Naive thymus-derived CD4-positive, alpha-beta T cell (primary cell): Measurements from ENCODE around the gene OR4M1. TPM values are rescaled to one million over a fixed set of nuclear protein-coding genes. Genes with fewer than 3 reads are reported as not detected.
"Not testable (repeated sequence)": the region's sequence is repeated elsewhere in the genome, so short reads cannot be mapped to it uniquely, and the experiment has no call there.

Experiments used
- ATAC-seq: fragments of 150-1000 bp; cut with Tn5 transposase; 2 replicates; pipeline ENCODE4 v1.10.0; 2021; ENCODE audit warnings: mild to moderate bottlenecking, moderate library complexity
- CTCF ChIA-PET: fragments of 350-600 bp; sonication (Branson Sonifier 250); formaldehyde crosslinking; loops from one replicate; lab custom pipeline; 2021; ENCODE audit warnings: antibody characterized with exemption; lab: Charles Lee
- POLR2A ChIA-PET: fragments of 350-600 bp; sonication (Branson Sonifier 250); formaldehyde crosslinking; loops from one replicate; lab custom pipeline; 2021; ENCODE audit warnings: antibody characterized with exemption, inconsistent platforms; lab: Charles Lee
- DNase-seq, 9 donors: peaks; one replicate each; pipeline versions ENCODE4 v3.0.0 to v3.0.0-alpha.2; 2020 to 2022; ENCODE audit warnings: mixed read lengths in 1 of 9
- H3K27ac ChIP-seq: one replicate; pipeline ENCODE4 v1.7.0; 2013; ENCODE audit warnings: mild to moderate bottlenecking, low read depth, low read length, moderate library complexity
- H3K27me3 ChIP-seq, 2 donors: one replicate each; pipeline ENCODE4 v1.7.0; 2013; ENCODE audit warnings: low read length in 2 of 2, mild to moderate bottlenecking in 2 of 2, moderate library complexity in 2 of 2; ENCODE audit not compliant: control insufficient read depth in 2 of 2, insufficient read depth in 2 of 2
- H3K36me3 ChIP-seq, 3 experiments: 1 replicate in 2 of 3; 2 replicates in 1 of 3; pipeline ENCODE4 v1.7.0; 2013; ENCODE audit warnings: low read length in 3 of 3, mild to moderate bottlenecking in 3 of 3, moderate library complexity in 1 of 3; ENCODE audit not compliant: insufficient read depth in 3 of 3, control insufficient read depth in 2 of 3
- H3K4me1 ChIP-seq, 2 donors: one replicate each; pipeline ENCODE4 v1.7.0; 2013; ENCODE audit warnings: low read length in 2 of 2, mild to moderate bottlenecking in 2 of 2, moderate library complexity in 1 of 2; ENCODE audit not compliant: control insufficient read depth in 2 of 2, insufficient read depth in 2 of 2
- H3K4me3 ChIP-seq: 2 replicates; pipeline ENCODE4 v1.7.0; 2013; ENCODE audit warnings: mild to moderate bottlenecking, low read length
- H3K9me3 ChIP-seq, 3 experiments: 1 replicate in 2 of 3; 2 replicates in 1 of 3; pipeline ENCODE4 v1.7.0; 2013; ENCODE audit warnings: low read length in 3 of 3; ENCODE audit not compliant: control insufficient read depth in 2 of 3
- H3K27ac Mint-ChIP-seq, 9 donors: one replicate each; pipeline ENCODE4 v1.8.0; 2020 to 2022; ENCODE audit warnings: mixed read lengths in 9 of 9, mild to moderate bottlenecking in 8 of 9, moderate library complexity in 5 of 9, inconsistent platforms in 2 of 9
- H3K27me3 Mint-ChIP-seq, 5 donors: one replicate each; pipeline ENCODE4 v1.8.0; 2021 to 2022; ENCODE audit warnings: mixed read lengths in 5 of 5, mild to moderate bottlenecking in 1 of 5
- H3K36me3 Mint-ChIP-seq, 5 donors: one replicate each; pipeline ENCODE4 v1.8.0; 2020 to 2022; ENCODE audit warnings: mixed read lengths in 5 of 5, mild to moderate bottlenecking in 3 of 5, inconsistent platforms in 1 of 5
- H3K4me1 Mint-ChIP-seq, 7 donors: one replicate each; pipeline ENCODE4 v1.8.0; 2020 to 2022; ENCODE audit warnings: mixed read lengths in 7 of 7, mild to moderate bottlenecking in 3 of 7, inconsistent platforms in 1 of 7
- H3K4me3 Mint-ChIP-seq, 10 donors: one replicate each; pipeline ENCODE4 v1.8.0; 2020 to 2022; ENCODE audit warnings: mild to moderate bottlenecking in 10 of 10, mixed read lengths in 10 of 10, moderate library complexity in 6 of 10, inconsistent platforms in 2 of 10
- H3K9me3 Mint-ChIP-seq, 11 donors: one replicate each; pipeline ENCODE4 v1.8.0; 2020 to 2022; ENCODE audit warnings: mixed read lengths in 11 of 11, mild to moderate bottlenecking in 4 of 11, inconsistent platforms in 1 of 11, moderate library complexity in 1 of 11
- intact Hi-C, 2 donors: fragments of 100-400 bp; cut with micrococcal nuclease; formaldehyde crosslinking; loops; one replicate each; pipeline ENCODE4 v1.15.1; 2023
- polyA plus RNA-seq, 2 donors: library from polyadenylated mRNA; unstranded; fragments of 300-500 nt; fragmentation: Illumina TruSeq; gene quantifications; one replicate each; pipeline ENCODE4 v1.2.3, GENCODE V29; 2021
- total RNA-seq, 6 experiments: library from RNA in 5 of 6; stranded (reverse) in 5 of 6; gene quantifications; 1 replicate in 5 of 6; 2 replicates in 1 of 6; pipeline ENCODE4 v1.2.3 and lab custom pipeline; 2021 to 2026

OR4M1 gene
- total and polyA plus RNA-seq, 7 experiments from 2014 or later: not detected

DNA sequence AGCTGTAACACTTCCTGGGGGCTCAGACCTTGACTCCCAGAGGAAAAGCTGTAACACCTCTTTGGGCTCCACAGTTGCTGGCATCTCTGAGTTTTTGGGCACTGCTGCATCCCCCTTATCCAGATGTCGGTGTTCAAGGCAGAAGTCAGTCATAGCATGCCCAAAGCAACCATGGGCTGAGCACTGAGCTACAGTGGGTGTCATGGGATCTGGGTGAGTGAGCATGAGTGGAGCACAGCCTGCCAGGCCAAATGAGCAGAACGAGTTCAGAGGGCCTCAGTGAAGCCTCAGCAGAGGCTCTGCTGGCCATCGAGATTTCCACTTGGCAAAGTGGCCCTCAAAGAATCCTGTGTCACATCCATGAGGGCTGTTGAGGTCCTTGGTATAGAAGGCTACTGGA, 1.8 kb upstream of the OR4M1 start:
- H3K4me1 Mint-ChIP-seq, POLR2A ChIA-PET, DNase-seq, CTCF ChIA-PET, H3K27ac Mint-ChIP-seq, intact Hi-C loops, ATAC-seq, H3K9me3 ChIP-seq, H3K36me3 Mint-ChIP-seq, H3K36me3 ChIP-seq, H3K4me3 Mint-ChIP-seq, H3K27me3 ChIP-seq, H3K4me3 ChIP-seq, H3K27ac ChIP-seq, H3K4me1 ChIP-seq: not testable (repeated sequence)
- H3K27me3 Mint-ChIP-seq: peaks cover 0 to 21% (median 9%) of the 10 kb centered on the region in 5 donors
- peaks cover 4 to 27% (median 8%) of the 10 kb centered on the region in 11 donors for H3K9me3 Mint-ChIP-seq

DNA sequence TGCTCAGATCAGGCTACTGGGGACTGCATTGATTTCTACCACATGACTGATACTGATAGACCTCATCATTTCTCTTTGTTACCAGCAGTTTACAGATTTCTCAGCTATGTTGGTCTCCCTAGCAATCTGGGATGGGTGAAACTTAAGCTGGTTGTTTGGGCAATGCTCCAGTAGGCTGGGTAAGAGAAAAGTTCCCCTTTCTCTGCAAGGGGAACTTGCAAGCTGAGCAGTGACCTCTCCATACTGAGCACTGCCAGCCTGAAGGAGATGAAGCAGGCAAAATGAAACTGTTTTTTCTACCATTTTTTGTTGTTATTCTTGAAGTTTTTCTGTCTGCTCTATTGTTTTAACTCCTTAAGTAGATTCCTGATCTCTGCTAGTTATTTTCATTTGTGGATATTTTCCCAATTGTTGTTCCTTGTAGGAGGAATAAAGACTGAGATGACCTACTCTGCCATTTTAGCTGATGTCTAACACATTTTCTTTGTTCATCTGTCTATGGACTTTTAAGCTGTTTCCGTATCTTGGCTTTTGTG, 1.3 kb upstream of the OR4M1 start:
- ChIA-PET CTCF (no interaction called here), POLR2A (no interaction called here)
- H3K4me3 ChIP-seq: no peak overlapping the region
- peaks cover 0 to 3% (median 0%) of the 10 kb centered on the region in 5 donors for H3K36me3 Mint-ChIP-seq
- H3K4me1 ChIP-seq: no peaks in the 10 kb centered on the region
- intact Hi-C loops: no loop called here
- peaks cover 0 to 8% (median 0%) of the 10 kb centered on the region in 3 experiments for H3K9me3 ChIP-seq
- H3K27ac ChIP-seq: no peak overlapping the region
- H3K9me3 Mint-ChIP-seq: peaks cover 4 to 27% (median 8%) of the 10 kb centered on the region in 11 donors
- H3K27me3 ChIP-seq: no peaks in the 10 kb centered on the region
- peaks cover 0 to 21% (median 11%) of the 10 kb centered on the region in 5 donors for H3K27me3 Mint-ChIP-seq
- no peaks in the 10 kb centered on the region for H3K36me3 ChIP-seq
- ATAC-seq (no peak), DNase-seq (no peak)
- no peak overlapping the region for H3K27ac Mint-ChIP-seq
- H3K4me3 Mint-ChIP-seq: no peak overlapping the region
- H3K4me1 Mint-ChIP-seq: no peaks in the 10 kb centered on the region

DNA sequence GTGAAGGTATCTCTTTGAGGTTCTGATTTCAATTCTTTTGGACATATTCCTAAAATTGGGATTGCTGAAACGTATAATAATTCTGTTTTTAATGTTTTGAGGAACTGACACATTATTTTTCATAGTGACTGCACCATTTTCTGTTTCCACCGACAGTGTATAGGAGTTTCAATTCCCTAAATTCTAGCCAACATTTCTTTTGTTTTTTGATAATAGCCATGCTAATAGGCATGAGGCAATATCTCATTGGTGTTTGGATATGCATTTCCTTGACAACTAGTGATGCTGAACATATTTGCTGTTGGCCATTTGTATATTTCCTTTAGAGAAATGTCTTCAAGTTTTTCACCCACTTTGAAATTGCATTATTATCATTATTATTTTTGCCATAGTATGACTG, 850 bp upstream of the OR4M1 start:
- not testable (repeated sequence) for H3K36me3 Mint-ChIP-seq, H3K4me1 ChIP-seq

DNA sequence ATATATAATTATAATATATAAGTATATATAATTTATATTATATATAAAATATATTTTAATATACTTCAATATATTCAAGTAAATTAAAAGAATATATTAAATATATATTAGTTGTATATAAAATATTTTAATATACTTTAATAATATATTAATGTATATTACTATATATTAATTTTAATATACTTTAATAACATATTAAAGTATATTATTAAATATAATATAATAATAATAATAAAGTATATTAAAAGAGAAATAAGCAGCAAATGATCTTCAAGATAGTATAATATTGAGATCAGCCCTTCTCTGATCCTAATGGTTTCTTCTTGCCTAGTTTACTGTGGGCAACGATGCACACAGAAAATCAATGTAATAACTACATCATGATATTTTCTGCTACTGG, 2.3 kb downstream of the OR4M1 start:
- Histone ChIP-seq H3K36me3 (no peaks in the 10 kb centered on the region), H3K9me3 (peaks cover 0 to 8% (median 0%) of the 10 kb centered on the region in 3 experiments), H3K27ac (no peak overlapping the region), H3K4me1 (no peaks in the 10 kb centered on the region), H3K4me3 (no peak overlapping the region), H3K27me3 (no peaks in the 10 kb centered on the region)
- POLR2A ChIA-PET: no interaction called here
- DNase-seq (no peak), ATAC-seq (no peak)
- no peaks in the 10 kb centered on the region for H3K4me1 Mint-ChIP-seq
- intact Hi-C loops: no loop called here
- peaks cover 0 to 3% (median 0%) of the 10 kb centered on the region in 5 donors for H3K36me3 Mint-ChIP-seq
- peaks cover 3 to 23% (median 8%) of the 10 kb centered on the region in 11 donors for H3K9me3 Mint-ChIP-seq
- CTCF ChIA-PET: no interaction called here
- H3K27me3 Mint-ChIP-seq: peaks cover 0 to 30% (median 17%) of the 10 kb centered on the region in 5 donors
- no peak overlapping the region for H3K27ac Mint-ChIP-seq
- H3K4me3 Mint-ChIP-seq: no peak overlapping the region

More for the DNA sequence above, 850 bp upstream of the OR4M1 start:
- H3K4me3 ChIP-seq, DNase-seq, H3K36me3 ChIP-seq, POLR2A ChIA-PET, ATAC-seq, H3K27ac Mint-ChIP-seq, intact Hi-C loops, H3K4me3 Mint-ChIP-seq, H3K27me3 ChIP-seq, H3K27ac ChIP-seq, H3K4me1 Mint-ChIP-seq, CTCF ChIA-PET, H3K9me3 ChIP-seq: not testable (repeated sequence)
- Mint-ChIP-seq H3K27me3 (peaks cover 0 to 21% (median 12%) of the 10 kb centered on the region in 5 donors), H3K9me3 (peaks cover 4 to 27% (median 8%) of the 10 kb centered on the region in 11 donors)

DNA sequence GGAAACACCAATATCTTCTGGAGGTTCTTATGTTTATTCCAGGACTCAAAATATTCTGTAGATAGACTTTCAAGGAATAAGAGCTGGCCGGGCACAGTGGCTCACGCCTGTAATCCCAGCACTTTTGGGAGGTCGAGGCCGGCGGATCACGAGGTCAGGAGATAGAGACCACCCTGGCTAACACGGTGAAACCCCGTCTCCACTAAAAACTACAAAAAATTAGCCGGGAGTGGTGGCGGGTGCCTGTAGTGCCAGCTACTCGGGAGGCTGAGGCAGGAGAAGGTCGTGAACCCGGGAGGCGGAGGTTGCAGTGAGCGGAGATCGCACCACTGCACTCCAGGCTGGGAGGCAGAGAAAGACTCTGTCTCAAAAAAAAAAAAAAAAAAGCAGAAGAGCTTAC, 12.5 kb downstream of the OR4M1 start:
- POLR2A ChIA-PET, H3K4me3 Mint-ChIP-seq, H3K4me1 ChIP-seq, DNase-seq, H3K27ac Mint-ChIP-seq, H3K36me3 ChIP-seq, H3K27me3 ChIP-seq, H3K9me3 Mint-ChIP-seq, H3K9me3 ChIP-seq, H3K36me3 Mint-ChIP-seq, intact Hi-C loops, H3K4me3 ChIP-seq, CTCF ChIA-PET, H3K27ac ChIP-seq, ATAC-seq, H3K27me3 Mint-ChIP-seq, H3K4me1 Mint-ChIP-seq: not testable (repeated sequence)

DNA sequence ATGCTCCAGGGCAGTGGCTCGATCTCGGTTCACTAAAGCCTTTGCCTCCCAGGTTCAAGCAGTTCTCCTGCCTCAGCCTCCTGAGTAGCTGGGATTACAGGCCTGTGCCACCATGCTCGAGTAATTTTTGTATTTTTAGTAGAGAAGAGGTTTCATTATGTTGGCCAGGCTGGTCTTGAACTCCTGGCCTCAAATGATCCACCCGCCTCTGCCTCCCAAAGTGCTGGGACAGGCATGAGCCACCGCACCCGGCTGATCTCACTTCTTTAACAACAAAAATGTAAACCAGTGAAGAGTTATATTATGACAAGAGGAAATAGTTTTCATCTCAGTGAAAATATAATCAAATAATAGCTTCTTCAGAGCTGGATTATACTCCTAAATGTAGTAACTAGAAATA, 14.0 kb downstream of the OR4M1 start:
- H3K27me3 ChIP-seq, H3K4me1 ChIP-seq, H3K36me3 Mint-ChIP-seq, H3K9me3 ChIP-seq, CTCF ChIA-PET, ATAC-seq, H3K4me3 ChIP-seq, H3K36me3 ChIP-seq, H3K4me3 Mint-ChIP-seq, H3K27ac Mint-ChIP-seq, H3K9me3 Mint-ChIP-seq, POLR2A ChIA-PET, H3K27me3 Mint-ChIP-seq, DNase-seq, intact Hi-C loops, H3K4me1 Mint-ChIP-seq, H3K27ac ChIP-seq: not testable (repeated sequence)

DNA sequence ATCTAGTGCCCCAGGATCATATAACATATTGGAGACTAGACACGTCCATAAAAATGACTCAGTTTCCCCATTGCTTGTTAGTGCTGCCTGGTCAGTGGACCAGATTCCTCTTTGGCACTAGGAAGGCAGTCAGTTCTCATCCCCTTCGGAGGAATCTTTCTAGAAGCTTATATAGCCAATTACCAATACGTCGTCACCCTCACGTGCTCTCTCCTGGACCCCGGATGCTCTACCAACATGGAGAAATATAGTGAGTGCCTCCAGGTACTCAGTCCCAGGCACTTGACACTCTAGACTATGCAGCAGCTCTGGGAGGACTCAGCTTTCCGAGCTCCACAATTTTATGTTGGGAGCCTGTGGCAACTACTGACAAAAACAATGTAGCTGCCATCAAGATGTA, 14.8 kb downstream of the OR4M1 start:
- H3K27ac Mint-ChIP-seq, H3K36me3 Mint-ChIP-seq, H3K4me3 ChIP-seq, ATAC-seq, H3K4me1 Mint-ChIP-seq, intact Hi-C loops, H3K36me3 ChIP-seq, H3K27ac ChIP-seq, H3K9me3 ChIP-seq, H3K4me3 Mint-ChIP-seq, H3K27me3 Mint-ChIP-seq, H3K27me3 ChIP-seq, DNase-seq, POLR2A ChIA-PET, H3K9me3 Mint-ChIP-seq, CTCF ChIA-PET, H3K4me1 ChIP-seq: not testable (repeated sequence)
